H9 (cell line): ENCODE results near the gene GNAS-AS1. TPM values are rescaled to one million over a fixed set of nuclear protein-coding genes. Genes with fewer than 3 reads are reported as not detected.

ENCODE experiments used
- DNase-seq: peaks from one replicate; pipeline ENCODE4 v3.0.0-alpha.2; 2017
- H2AFZ ChIP-seq: one replicate; pipeline ENCODE4 v1.6.1; 2013; ENCODE audit warnings: mild to moderate bottlenecking, low read length, control low read depth, moderate library complexity
- H2AK5ac ChIP-seq: 2 replicates; pipeline ENCODE4 v1.6.1; 2013; ENCODE audit warnings: low read length, control low read depth, mixed read lengths; ENCODE audit not compliant: insufficient read length
- H2BK120ac ChIP-seq: one replicate; pipeline ENCODE4 v1.6.1; 2013; ENCODE audit warnings: low read depth, mild to moderate bottlenecking, low read length, control low read depth, inconsistent platforms; ENCODE audit not compliant: poor library complexity, severe bottlenecking
- H2BK12ac ChIP-seq: 2 replicates; pipeline ENCODE4 v1.6.1; 2013; ENCODE audit warnings: low read length, control low read depth, mixed read lengths, low read depth; ENCODE audit not compliant: insufficient read length
- H2BK15ac ChIP-seq: 2 replicates; pipeline ENCODE4 v1.6.1; 2013; ENCODE audit warnings: low read depth, low read length, control low read depth
- H2BK20ac ChIP-seq: one replicate; pipeline ENCODE4 v1.6.1; 2013; ENCODE audit warnings: low read depth, mild to moderate bottlenecking, low read length, control low read depth, inconsistent platforms; ENCODE audit not compliant: poor library complexity, severe bottlenecking
- H2BK5ac ChIP-seq: 2 replicates; pipeline ENCODE4 v1.6.1; 2013; ENCODE audit warnings: low read length, control low read depth, mixed read lengths; ENCODE audit not compliant: insufficient read length
- H3K14ac ChIP-seq: 2 replicates; pipeline ENCODE4 v1.6.1; 2013; ENCODE audit warnings: low read length, control low read depth; ENCODE audit not compliant: insufficient read depth
- H3K18ac ChIP-seq: 2 replicates; pipeline ENCODE4 v1.6.1; 2013; ENCODE audit warnings: low read depth, mild to moderate bottlenecking, mixed read lengths, low read length, control low read depth; ENCODE audit not compliant: insufficient read length
- H3K23ac ChIP-seq: 2 replicates; pipeline ENCODE4 v1.6.1; 2013; ENCODE audit warnings: low read length, control low read depth, mixed read lengths, low read depth; ENCODE audit not compliant: insufficient read length
- H3K23me2 ChIP-seq: 2 replicates; pipeline ENCODE4 v1.6.1; 2013; ENCODE audit warnings: low read depth, mild to moderate bottlenecking, mixed read lengths, low read length, control low read depth; ENCODE audit not compliant: insufficient read length, poor library complexity, severe bottlenecking
- H3K27ac ChIP-seq: 2 replicates; pipeline ENCODE4 v1.5.1; 2013; ENCODE audit warnings: low read length, control low read depth, mixed read lengths, low read depth; ENCODE audit not compliant: insufficient read length
- H3K27me3 ChIP-seq: 2 replicates; pipeline ENCODE4 v1.6.1; 2013; ENCODE audit warnings: low read length, control low read depth, inconsistent platforms; ENCODE audit not compliant: insufficient read depth
- H3K4ac ChIP-seq: 2 replicates; pipeline ENCODE4 v1.6.1; 2013; ENCODE audit warnings: low read depth, mild to moderate bottlenecking, control low read depth, inconsistent platforms, low read length, moderate library complexity
- H3K4me1 ChIP-seq: 2 replicates; pipeline ENCODE4 v1.6.1; 2013; ENCODE audit warnings: low read length, control low read depth, inconsistent platforms; ENCODE audit not compliant: insufficient read depth
- H3K4me2 ChIP-seq: 2 replicates; pipeline ENCODE4 v1.6.1; 2013; ENCODE audit warnings: low read length, control low read depth, mixed read lengths; ENCODE audit not compliant: insufficient read length, insufficient read depth
- H3K56ac ChIP-seq: 2 replicates; pipeline ENCODE4 v1.6.1; 2013; ENCODE audit warnings: low read depth, mild to moderate bottlenecking, mixed read lengths, low read length, control low read depth; ENCODE audit not compliant: insufficient read length
- H3K79me1 ChIP-seq: 2 replicates; pipeline ENCODE4 v1.6.1; 2013; ENCODE audit warnings: low read depth, mild to moderate bottlenecking, moderate library complexity, low read length, control low read depth, inconsistent platforms; ENCODE audit not compliant: insufficient read depth, poor library complexity, severe bottlenecking
- H3K79me2 ChIP-seq: 2 replicates; pipeline ENCODE4 v1.6.1; 2013; ENCODE audit warnings: low read length, control low read depth, inconsistent platforms; ENCODE audit not compliant: insufficient read depth
- H3K9ac ChIP-seq: 2 replicates; pipeline ENCODE4 v1.6.1; 2013; ENCODE audit warnings: low read length, control low read depth, mixed read lengths; ENCODE audit not compliant: insufficient read length; ENCODE audit errors: extremely low read depth
- H3K9me3 ChIP-seq: one replicate; pipeline ENCODE4 v1.6.1; 2013; ENCODE audit warnings: low read depth, low read length, inconsistent platforms; ENCODE audit not compliant: control insufficient read depth
- H3T11ph ChIP-seq: one replicate; pipeline ENCODE4 v1.6.1; 2013; ENCODE audit warnings: mild to moderate bottlenecking, low read length, control low read depth, inconsistent platforms
- H4K20me1 ChIP-seq: one replicate; pipeline ENCODE4 v1.6.1; 2013; ENCODE audit not compliant: control insufficient read depth, insufficient read length, insufficient read depth
- H4K5ac ChIP-seq: 2 replicates; pipeline ENCODE4 v1.6.1; 2013; ENCODE audit warnings: low read depth, mild to moderate bottlenecking, mixed read lengths, low read length, control low read depth; ENCODE audit not compliant: insufficient read length
- H4K8ac ChIP-seq: replicated peaks from 2 replicates; pipeline ENCODE4 v1.6.1; 2013; ENCODE audit warnings: low read length, control low read depth, mixed read lengths, low read depth; ENCODE audit not compliant: insufficient read length
- H4K91ac ChIP-seq: 2 replicates; pipeline ENCODE4 v1.6.1; 2013; ENCODE audit warnings: low read depth, mild to moderate bottlenecking, moderate library complexity, mixed read lengths, low read length, control low read depth; ENCODE audit not compliant: insufficient read length
- H3K27ac Mint-ChIP-seq, 3 experiments: 2 replicates in 2 of 3; 3 replicates in 1 of 3; pipeline ENCODE4 v1.8.0; 2020 to 2021; ENCODE audit warnings: mixed read lengths in 3 of 3, mild to moderate bottlenecking in 1 of 3, moderate library complexity in 1 of 3
- H3K27me3 Mint-ChIP-seq: 2 replicates; pipeline ENCODE4 v1.8.0; 2021; ENCODE audit warnings: low read depth, mild to moderate bottlenecking, moderate library complexity, mixed read lengths
- H3K36me3 Mint-ChIP-seq, 3 experiments: 2 replicates in 2 of 3; 3 replicates in 1 of 3; pipeline ENCODE4 v1.8.0; 2020 to 2021; ENCODE audit warnings: low read depth in 3 of 3, mixed read lengths in 3 of 3; ENCODE audit not compliant: insufficient read depth in 1 of 3
- H3K4me1 Mint-ChIP-seq, 2 experiments: 2 replicates each; pipeline ENCODE4 v1.8.0; 2020; ENCODE audit warnings: mixed read lengths in 2 of 2
- H3K4me3 Mint-ChIP-seq, 2 experiments: 2 replicates in 1 of 2; 3 replicates in 1 of 2; pipeline ENCODE4 v1.8.0; 2020 to 2021; ENCODE audit warnings: mild to moderate bottlenecking in 2 of 2, mixed read lengths in 2 of 2, moderate library complexity in 1 of 2
- H3K9me3 Mint-ChIP-seq, 2 experiments: 2 replicates in 1 of 2; 3 replicates in 1 of 2; pipeline ENCODE4 v1.8.0; 2020; ENCODE audit warnings: mild to moderate bottlenecking in 2 of 2, mixed read lengths in 2 of 2, moderate library complexity in 1 of 2
- WGBS: extraction: QIAGEN DNeasy Blood & Tissue Kit; methylation state at CpG from one replicate; pipeline ENCODE4 v1.1.7; 2013; ENCODE audit warnings: missing lambda C conversion rate, low lambda C conversion rate, mixed read lengths; ENCODE audit not compliant: insufficient read length; ENCODE audit errors: extremely low coverage; 5-methylcytosine and 5-hydroxymethylcytosine counted together
- total RNA-seq: library from RNA; stranded (reverse); gene quantifications from 2 replicates; pipeline ENCODE4 v1.2.1, GENCODE V29; 2021
- TF ChIP-seq, protein P1 (sequence below): fragments of 200-600 bp; sonication (generic); conservative IDR thresholded peaks from 3 replicates; pipeline ENCODE4 v1.8.0; 2021; ENCODE audit warnings: antibody characterized with exemption, mild to moderate bottlenecking

GNAS-AS1 gene
- total RNA-seq, 1 experiment from 2014 or later: 11.3 TPM

- Histone ChIP-seq H2BK15ac (no peak overlapping the region), H2BK120ac (no peak overlapping the region), H3K14ac (no peak overlapping the region), H3K56ac (no peak overlapping the region), H3K23me2 (no peaks in the 10 kb centered on the region), H2BK5ac (no peak overlapping the region), H2AFZ (no peak overlapping the region), H3T11ph (no peak overlapping the region), H4K91ac (no peak overlapping the region), H4K5ac (no peak overlapping the region), H3K9me3 (no peaks in the 10 kb centered on the region), H3K4ac (no peak overlapping the region), H3K79me2 (no peaks in the 10 kb centered on the region), H3K4me1 (no peaks in the 10 kb centered on the region), H3K79me1 (no peaks in the 10 kb centered on the region), H2AK5ac (no peak overlapping the region), H3K27ac (no peak overlapping the region), H2BK12ac (no peak overlapping the region), H3K4me2 (no peak overlapping the region), H2BK20ac (no peak overlapping the region), H3K18ac (no peak overlapping the region), H3K23ac (no peak overlapping the region), H4K20me1 (no peaks in the 10 kb centered on the region), H4K8ac (no peak overlapping the region), H3K9ac (no peak overlapping the region), H3K27me3 (no peaks in the 10 kb centered on the region)
- Mint-ChIP-seq H3K4me1 (peaks cover 25 to 30% of the 10 kb centered on the region in 2 experiments), H3K27ac (peak overlapping the region in 1 of 3 experiments; percentile 50; a peak in 2 of 7 replicates), H3K27me3 (peaks cover 1% of the 10 kb centered on the region), H3K9me3 (peaks cover 2 to 3% of the 10 kb centered on the region in 2 experiments; a peak in 3 of 5 replicates), H3K4me3 (no peak overlapping the region), H3K36me3 (peaks cover 4 to 7% (median 5%) of the 10 kb centered on the region in 3 experiments; a peak in 5 of 7 replicates)
- TF ChIP-seq, protein P1, sequence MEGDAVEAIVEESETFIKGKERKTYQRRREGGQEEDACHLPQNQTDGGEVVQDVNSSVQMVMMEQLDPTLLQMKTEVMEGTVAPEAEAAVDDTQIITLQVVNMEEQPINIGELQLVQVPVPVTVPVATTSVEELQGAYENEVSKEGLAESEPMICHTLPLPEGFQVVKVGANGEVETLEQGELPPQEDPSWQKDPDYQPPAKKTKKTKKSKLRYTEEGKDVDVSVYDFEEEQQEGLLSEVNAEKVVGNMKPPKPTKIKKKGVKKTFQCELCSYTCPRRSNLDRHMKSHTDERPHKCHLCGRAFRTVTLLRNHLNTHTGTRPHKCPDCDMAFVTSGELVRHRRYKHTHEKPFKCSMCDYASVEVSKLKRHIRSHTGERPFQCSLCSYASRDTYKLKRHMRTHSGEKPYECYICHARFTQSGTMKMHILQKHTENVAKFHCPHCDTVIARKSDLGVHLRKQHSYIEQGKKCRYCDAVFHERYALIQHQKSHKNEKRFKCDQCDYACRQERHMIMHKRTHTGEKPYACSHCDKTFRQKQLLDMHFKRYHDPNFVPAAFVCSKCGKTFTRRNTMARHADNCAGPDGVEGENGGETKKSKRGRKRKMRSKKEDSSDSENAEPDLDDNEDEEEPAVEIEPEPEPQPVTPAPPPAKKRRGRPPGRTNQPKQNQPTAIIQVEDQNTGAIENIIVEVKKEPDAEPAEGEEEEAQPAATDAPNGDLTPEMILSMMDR: peak; percentile 90
- peak; percentile 77 for DNase-seq
- no CpG with 5 or more reads among the region's 7 CpGs for WGBS
Observed at GRCh38 chr20:58870293-58871014, 19.8 kb upstream of the GNAS-AS1 start.
